ENCODE data around the gene PPFIA1.
"Not testable (repeated sequence)": the region's sequence is repeated elsewhere in the genome, so short reads cannot be mapped to it uniquely, and the experiment has no call there.

PPFIA1 gene

GRCh38 chr11:70398834-70399680 lies 128.6 kb downstream of the PPFIA1 start:
- DNase-seq, result no peak

- no peak for DNase-seq
These were observed 129.2 kb downstream of the PPFIA1 start for GRCh38 chr11:70399681-70400112.

GRCh38 chr11:70400643-70401042 lies 130.2 kb downstream of the PPFIA1 start:
- DNase-seq, result peak; percentile 4

GRCh38 chr11:70402016-70402415 lies 131.5 kb downstream of the PPFIA1 start:
- no peak for DNase-seq

- no peak for DNase-seq
These were observed 132.2 kb downstream of the PPFIA1 start for GRCh38 chr11:70402685-70403084.

GRCh38 chr11:70404244-70404643 lies 133.8 kb downstream of the PPFIA1 start:
- DNase-seq, result no peak

- no peak for DNase-seq
These were observed 135.3 kb downstream of the PPFIA1 start for GRCh38 chr11:70405679-70406395.

- DNase-seq, result no peak
These were observed 136.6 kb downstream of the PPFIA1 start for GRCh38 chr11:70407121-70407520.

- DNase-seq, result no peak
These were observed 137.3 kb downstream of the PPFIA1 start for GRCh38 chr11:70407814-70408213.

- not testable (repeated sequence) for DNase-seq
These were observed 137.8 kb downstream of the PPFIA1 start for GRCh38 chr11:70408326-70408725.

- no peak for DNase-seq
These were observed 138.9 kb downstream of the PPFIA1 start for GRCh38 chr11:70409437-70409836.

- no peak for DNase-seq
These were observed 139.4 kb downstream of the PPFIA1 start for GRCh38 chr11:70409871-70410270.

- DNase-seq, result no peak
These were observed 140.1 kb downstream of the PPFIA1 start for GRCh38 chr11:70410276-70411205.

GRCh38 chr11:70411713-70412452 lies 141.4 kb downstream of the PPFIA1 start:
- DNase-seq, result no peak

GRCh38 chr11:70413151-70413550 lies 142.7 kb downstream of the PPFIA1 start:
- no peak for DNase-seq

- no peak for DNase-seq
These were observed 144.0 kb downstream of the PPFIA1 start for GRCh38 chr11:70414341-70415100.

- DNase-seq, result no peak
These were observed 144.7 kb downstream of the PPFIA1 start for GRCh38 chr11:70415191-70415590.

- no peak for DNase-seq
These were observed 145.3 kb downstream of the PPFIA1 start for GRCh38 chr11:70415642-70416395.

GRCh38 chr11:70416881-70417280 lies 146.4 kb downstream of the PPFIA1 start:
- no peak for DNase-seq

GRCh38 chr11:70418130-70418529 lies 147.6 kb downstream of the PPFIA1 start:
- no peak for DNase-seq
